K562 (cell line): ENCODE data around the gene SH3RF1. TPM values are rescaled to one million over a fixed set of nuclear protein-coding genes. Genes with fewer than 3 reads are reported as not detected.

Experiments
- ATAC-seq: fragments of 200-7000 bp; cut with Tn5 transposase; 3 replicates; pipeline ENCODE4 v1.9.1; 2020; ENCODE audit warnings: moderate library complexity
- BruUV-seq: library from RNA; stranded (reverse); fragments of 400-500 nt; replicated peaks from 2 replicates; lab custom pipeline; 2021; lab: Mats Ljungman, UMichigan
- CTCF ChIA-PET: fragments of 300-600 bp; formaldehyde crosslinking; extraction: SDS; loops from one replicate; lab custom pipeline; 2021; ENCODE audit warnings: low intra/inter-chr PET ratio; lab: Yijun Ruan, JAX
- POLR2A ChIA-PET: fragments of 300-600, 350-650 bp; sonication (Branson Sonifier 250); formaldehyde crosslinking; extraction: SDS; loops from one replicate; lab custom pipeline; 2021; ENCODE audit warnings: antibody characterized with exemption, inconsistent platforms; lab: Yijun Ruan, JAX
- DNase-seq, 4 experiments: peaks; one replicate each; pipeline versions ENCODE4 v3.0.0 to v3.0.0-alpha.2; 2011 to 2018; ENCODE audit warnings: low spot score in 3 of 4, mixed read lengths in 3 of 4; ENCODE audit errors: extremely low read depth in 1 of 4
- FAIRE-seq: peaks from 2 replicates; lab custom pipeline; 2011; peaks lifted over from hg19 to GRCh38; lab: Jason Lieb, UNC
- H2AFZ ChIP-seq: 2 replicates; pipeline ENCODE4 v1.6.0; 2011; ENCODE audit warnings: low read depth, low read length, control low read depth, inconsistent platforms
- H3K27ac ChIP-seq: fragments of 200-600 bp; 3 replicates; pipeline ENCODE4 v1.8.0; 2011; ENCODE audit warnings: low read depth, mild to moderate bottlenecking, control low read depth, inconsistent platforms, low read length, moderate library complexity, mixed read lengths; ENCODE audit errors: extremely low read depth
- H3K27me3 ChIP-seq, 2 experiments: fragments of 300-600 bp in 1 of 2; 2 replicates in 1 of 2; 3 replicates in 1 of 2; pipeline versions ENCODE4 v1.6.0 to v1.8.0; 2011; ENCODE audit warnings: inconsistent platforms in 2 of 2, low read length in 2 of 2, mild to moderate bottlenecking in 1 of 2, mixed read lengths in 1 of 2, moderate library complexity in 1 of 2; ENCODE audit not compliant: control insufficient read depth in 2 of 2, insufficient read depth in 2 of 2
- H3K36me3 ChIP-seq: fragments of 300-600 bp; 3 replicates; pipeline ENCODE4 v1.8.0; 2011; ENCODE audit warnings: mild to moderate bottlenecking, low read length, inconsistent platforms; ENCODE audit not compliant: control insufficient read depth, insufficient read depth
- H3K4me1 ChIP-seq, 2 experiments: fragments of 200-600 bp in 1 of 2; replicated peaks in 1 of 2; 2 replicates in 1 of 2; 3 replicates in 1 of 2; pipeline versions ENCODE4 v1.5.1 to v1.8.0; 2011; ENCODE audit warnings: inconsistent platforms in 2 of 2, low read length in 2 of 2, mild to moderate bottlenecking in 1 of 2, mixed read lengths in 1 of 2, moderate library complexity in 1 of 2; ENCODE audit not compliant: control insufficient read depth in 2 of 2, insufficient read depth in 2 of 2
- H3K4me2 ChIP-seq: 2 replicates; pipeline ENCODE4 v1.6.1; 2011; ENCODE audit warnings: low read length, control low read depth, inconsistent platforms, mixed read lengths; ENCODE audit not compliant: insufficient read depth
- H3K4me3 ChIP-seq: fragments of 200-600 bp; sonication (generic), shearing (Covaris generic); 2 replicates; pipeline ENCODE4 v1.5.1; 2016; ENCODE audit warnings: control low read depth, inconsistent platforms
- H3K79me2 ChIP-seq: fragments of 200-600 bp; 3 replicates; pipeline ENCODE4 v1.8.0; 2011; ENCODE audit warnings: low read length, inconsistent platforms; ENCODE audit not compliant: control insufficient read depth, insufficient read depth
- H3K9ac ChIP-seq, 2 experiments: 2 replicates each; pipeline versions ENCODE4 v1.6.0 to v1.6.1; 2011; ENCODE audit warnings: low read depth in 2 of 2, low read length in 2 of 2, control low read depth in 1 of 2, inconsistent platforms in 1 of 2, mild to moderate bottlenecking in 1 of 2, mixed read lengths in 1 of 2; ENCODE audit not compliant: insufficient read depth in 1 of 2
- H3K9me1 ChIP-seq: one replicate; pipeline ENCODE4 v1.6.0; 2011; ENCODE audit warnings: inconsistent platforms, mild to moderate bottlenecking, low read length, moderate library complexity; ENCODE audit not compliant: control insufficient read depth, insufficient read depth
- H3K9me3 ChIP-seq: replicated peaks from 2 replicates; pipeline ENCODE4 v1.5.1; 2011; ENCODE audit warnings: low read depth, low read length, inconsistent platforms; ENCODE audit not compliant: control insufficient read depth, insufficient read depth
- H4K20me1 ChIP-seq: replicated peaks from 2 replicates; pipeline ENCODE4 v1.6.1; 2011; ENCODE audit warnings: low read length, inconsistent platforms, mixed read lengths; ENCODE audit not compliant: control insufficient read depth, insufficient read depth
- ARID4B ChIP-seq: sonication (generic); formaldehyde crosslinking; IDR thresholded peaks from 2 replicates; pipeline ENCODE4 v1.8.0; 2022; ENCODE audit warnings: mild to moderate bottlenecking, missing genetic modification reagents
- COPS2 ChIP-seq: fragments of 450-650 bp; conservative IDR thresholded peaks from 2 replicates; pipeline ENCODE4 v1.6.1; 2016; ENCODE audit warnings: mild to moderate bottlenecking, moderate library complexity
- CREB1 ChIP-seq, 2 experiments: sonication (generic) in 1 of 2; formaldehyde crosslinking in 1 of 2; IDR thresholded peaks; 2 replicates each; pipeline versions ENCODE4 v1.6.1 to v1.8.0; 2012 to 2022; ENCODE audit warnings: inconsistent platforms in 1 of 2, mild to moderate bottlenecking in 1 of 2, missing genetic modification reagents in 1 of 2, moderate library complexity in 1 of 2
- MEIS2 ChIP-seq: fragments of 450-650 bp; IDR thresholded peaks from 2 replicates; pipeline ENCODE4 v1.6.1; 2014; ENCODE audit warnings: mild to moderate bottlenecking; ENCODE audit not compliant: partially characterized antibody
- NFE2L1 ChIP-seq: fragments of 450-650 bp; IDR thresholded peaks from 2 replicates; pipeline ENCODE4 v1.6.1; 2016; ENCODE audit warnings: missing genetic modification characterization, low read depth, mild to moderate bottlenecking, missing compliant biosample characterization, moderate library complexity, borderline replicate concordance
- YY1 ChIP-seq, 3 experiments: IDR thresholded peaks; 2 replicates each; pipeline ENCODE4 v1.6.1; 2011; ENCODE audit warnings: low read length in 2 of 3, mild to moderate bottlenecking in 2 of 3, moderate library complexity in 2 of 3, borderline replicate concordance in 1 of 3, control low read depth in 1 of 3, low read depth in 1 of 3; ENCODE audit not compliant: insufficient read depth in 3 of 3, insufficient replicate concordance in 2 of 3, control insufficient read depth in 1 of 3, insufficient read length in 1 of 3; ENCODE audit errors: extremely low read depth in 1 of 3
- WGBS: fragments of 100-300 bp; shearing (Covaris generic); methylation state at CpG from one replicate; pipeline ENCODE4 v1.1.6; 2016; ENCODE audit warnings: low coverage, mixed read lengths; ENCODE audit not compliant: insufficient coverage; ENCODE audit errors: missing lambda C conversion rate; 5-methylcytosine and 5-hydroxymethylcytosine counted together
- in situ Hi-C: fragments of 300-500 bp; cut with MboI; formaldehyde crosslinking; loops from 4 replicates; pipeline ENCODE4 v1.15.0; 2018; ENCODE audit warnings: inconsistent platforms, mixed read lengths
- intact Hi-C: fragments of 100-400 bp; cut with micrococcal nuclease; formaldehyde crosslinking; loops from 2 replicates; pipeline ENCODE4 v1.14.2; 2022
- polyA plus RNA-seq, 8 experiments: library from polyadenylated mRNA; depleted of rRNA in 4 of 8; stranded (reverse) in 5 of 8; unstranded in 3 of 8; fragments of >200 nt; fragmentation: Nextera tagmentation in 2 of 8; fragmentation: Illumina TruSeq in 1 of 8; extraction: Ambion mirVana in 2 of 8; extraction: Trizol in 1 of 8; gene quantifications; 2 replicates each; pipeline versions ENCODE4 v1.2.1 to v1.2.3, GENCODE V29; 2011 to 2014; ENCODE audit warnings: inconsistent platforms in 1 of 8, missing spikeins in 1 of 8
- total RNA-seq, 7 experiments: library from RNA; depleted of rRNA in 6 of 7; stranded (reverse); fragments of >200 nt in 6 of 7; fragmentation: Illumina TruSeq in 2 of 7; extraction: Trizol in 2 of 7; gene quantifications; 2 replicates each; pipeline versions ENCODE4 v1.2.1 to v1.2.3, GENCODE V29; 2011 to 2021; ENCODE audit warnings: low replicate concordance in 1 of 7

Gene SH3RF1
- total and polyA plus RNA-seq, 9 of the 15 experiments (the other 6 are each of a cell fraction or from before 2014, with no cell fraction given), result 0.04 to 0.16 (median 0.11) TPM; not detected in 6

GRCh38 chr4:169256856-169257761 lies 13.6 kb downstream of the SH3RF1 start:
- CTCF ChIA-PET, result no interaction called here
- Histone ChIP-seq H3K9ac (no peak overlapping the region), H3K36me3 (no peaks in the 10 kb centered on the region), H3K79me2 (no peaks in the 10 kb centered on the region), H4K20me1 (no peaks in the 10 kb centered on the region), H3K27ac (no peak overlapping the region), H3K9me1 (no peaks in the 10 kb centered on the region), H3K27me3 (peaks cover 0 to 4% of the 10 kb centered on the region in 2 experiments; a peak in 1 of 5 replicates), H3K4me2 (no peak overlapping the region), H3K4me1 (no peaks in the 10 kb centered on the region), H2AFZ (no peak overlapping the region), H3K9me3 (no peaks in the 10 kb centered on the region), H3K4me3 (no peak overlapping the region)
- TF ChIP-seq ARID4B (CRISPR knock-in tag) (no peak), COPS2 (no peak), CREB1 (IDR thresholded peaks at IDR 0.05) (no peak), CREB1 (CRISPR knock-in tag; IDR thresholded peaks at IDR 0.05) (no peak), YY1 (IDR thresholded peaks at IDR 0.05; ENCODE audit: borderline replicate concordance in 1 of 3, control insufficient read depth in 1 of 3, extremely low read depth in 1 of 3, insufficient read depth in 3 of 3, insufficient read length in 1 of 3, insufficient replicate concordance in 2 of 3, low read depth in 1 of 3, low read length in 2 of 3) (no peak), MEIS2 (no peak), NFE2L1 (no peak)
- DNase-seq (no peak), ATAC-seq (no peak), FAIRE-seq (no peak)
- POLR2A ChIA-PET, result interaction anchor here (0.7 kb wide), 1 partner anchor 19 kb away, joined by 3 read pairs; no protein-coding TSS in a partner anchor
- no TSS peak for BruUV-seq
- WGBS, result 0% methylated on average over 4 of the region's 4 CpGs
- in situ Hi-C loops (no loop called here), intact Hi-C loops (no loop called here)
